ENCODE measurements around the gene COL6A5.

DNA sequence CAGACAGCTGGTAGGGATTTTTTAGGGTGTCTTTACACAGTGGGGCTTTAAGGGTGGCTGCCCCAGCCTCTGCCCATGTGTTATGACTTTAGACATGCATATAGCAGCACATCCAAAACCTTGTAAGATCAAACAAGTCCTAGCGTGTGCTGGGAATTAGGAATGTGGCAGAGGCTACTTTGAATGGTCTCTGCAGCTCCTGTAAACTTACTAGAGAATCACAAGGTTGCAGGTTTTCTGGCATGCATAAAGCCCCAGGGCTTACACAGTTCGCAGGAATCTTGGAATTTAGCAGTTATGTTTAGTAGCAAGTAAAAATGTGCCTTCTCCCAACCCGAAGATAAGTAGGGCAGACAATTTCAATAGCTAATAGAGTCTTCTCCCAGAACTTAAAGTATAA, 124.7 kb downstream of the COL6A5 start:
- no peak for TF ChIP-seq POLR2AphosphoS5 (IDR thresholded peaks at IDR 0.05; ENCODE audit: low read depth)
- no peak for TF ChIP-seq GABPA (IDR thresholded peaks at IDR 0.05; ENCODE audit: low read depth)
- TF ChIP-seq, protein P1, sequence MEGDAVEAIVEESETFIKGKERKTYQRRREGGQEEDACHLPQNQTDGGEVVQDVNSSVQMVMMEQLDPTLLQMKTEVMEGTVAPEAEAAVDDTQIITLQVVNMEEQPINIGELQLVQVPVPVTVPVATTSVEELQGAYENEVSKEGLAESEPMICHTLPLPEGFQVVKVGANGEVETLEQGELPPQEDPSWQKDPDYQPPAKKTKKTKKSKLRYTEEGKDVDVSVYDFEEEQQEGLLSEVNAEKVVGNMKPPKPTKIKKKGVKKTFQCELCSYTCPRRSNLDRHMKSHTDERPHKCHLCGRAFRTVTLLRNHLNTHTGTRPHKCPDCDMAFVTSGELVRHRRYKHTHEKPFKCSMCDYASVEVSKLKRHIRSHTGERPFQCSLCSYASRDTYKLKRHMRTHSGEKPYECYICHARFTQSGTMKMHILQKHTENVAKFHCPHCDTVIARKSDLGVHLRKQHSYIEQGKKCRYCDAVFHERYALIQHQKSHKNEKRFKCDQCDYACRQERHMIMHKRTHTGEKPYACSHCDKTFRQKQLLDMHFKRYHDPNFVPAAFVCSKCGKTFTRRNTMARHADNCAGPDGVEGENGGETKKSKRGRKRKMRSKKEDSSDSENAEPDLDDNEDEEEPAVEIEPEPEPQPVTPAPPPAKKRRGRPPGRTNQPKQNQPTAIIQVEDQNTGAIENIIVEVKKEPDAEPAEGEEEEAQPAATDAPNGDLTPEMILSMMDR (IDR thresholded peaks at IDR 0.05; ENCODE audit: insufficient read depth, low read length), result no peak
- TF ChIP-seq, protein P2, sequence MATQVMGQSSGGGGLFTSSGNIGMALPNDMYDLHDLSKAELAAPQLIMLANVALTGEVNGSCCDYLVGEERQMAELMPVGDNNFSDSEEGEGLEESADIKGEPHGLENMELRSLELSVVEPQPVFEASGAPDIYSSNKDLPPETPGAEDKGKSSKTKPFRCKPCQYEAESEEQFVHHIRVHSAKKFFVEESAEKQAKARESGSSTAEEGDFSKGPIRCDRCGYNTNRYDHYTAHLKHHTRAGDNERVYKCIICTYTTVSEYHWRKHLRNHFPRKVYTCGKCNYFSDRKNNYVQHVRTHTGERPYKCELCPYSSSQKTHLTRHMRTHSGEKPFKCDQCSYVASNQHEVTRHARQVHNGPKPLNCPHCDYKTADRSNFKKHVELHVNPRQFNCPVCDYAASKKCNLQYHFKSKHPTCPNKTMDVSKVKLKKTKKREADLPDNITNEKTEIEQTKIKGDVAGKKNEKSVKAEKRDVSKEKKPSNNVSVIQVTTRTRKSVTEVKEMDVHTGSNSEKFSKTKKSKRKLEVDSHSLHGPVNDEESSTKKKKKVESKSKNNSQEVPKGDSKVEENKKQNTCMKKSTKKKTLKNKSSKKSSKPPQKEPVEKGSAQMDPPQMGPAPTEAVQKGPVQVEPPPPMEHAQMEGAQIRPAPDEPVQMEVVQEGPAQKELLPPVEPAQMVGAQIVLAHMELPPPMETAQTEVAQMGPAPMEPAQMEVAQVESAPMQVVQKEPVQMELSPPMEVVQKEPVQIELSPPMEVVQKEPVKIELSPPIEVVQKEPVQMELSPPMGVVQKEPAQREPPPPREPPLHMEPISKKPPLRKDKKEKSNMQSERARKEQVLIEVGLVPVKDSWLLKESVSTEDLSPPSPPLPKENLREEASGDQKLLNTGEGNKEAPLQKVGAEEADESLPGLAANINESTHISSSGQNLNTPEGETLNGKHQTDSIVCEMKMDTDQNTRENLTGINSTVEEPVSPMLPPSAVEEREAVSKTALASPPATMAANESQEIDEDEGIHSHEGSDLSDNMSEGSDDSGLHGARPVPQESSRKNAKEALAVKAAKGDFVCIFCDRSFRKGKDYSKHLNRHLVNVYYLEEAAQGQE (IDR thresholded peaks at IDR 0.05; ENCODE audit: insufficient replicate concordance, low read depth), result no peak
- TF ChIP-seq SPI1 (IDR thresholded peaks at IDR 0.05; ENCODE audit: borderline replicate concordance, low read depth), result no peak
